IMR-90 (cell line): Measurements from ENCODE around the gene NOS3. TPM values are rescaled to one million over a fixed set of nuclear protein-coding genes. Genes with fewer than 3 reads are reported as not detected.

Source experiments
- ATAC-seq: fragments of 200-7000 bp; cut with Tn5 transposase; 2 replicates; pipeline ENCODE4 v1.9.1; 2020; ENCODE audit warnings: low read depth, mild to moderate bottlenecking, moderate library complexity
- BruUV-seq: library from RNA; stranded (reverse); fragments of 400-500 nt; replicated peaks from 2 replicates; lab custom pipeline; 2021; lab: Mats Ljungman, UMichigan
- CTCF ChIA-PET: fragments of 300-600 bp; formaldehyde crosslinking; extraction: SDS; loops from one replicate; lab custom pipeline; 2021; ENCODE audit warnings: antibody characterized with exemption; lab: Yijun Ruan, JAX
- POLR2A ChIA-PET: fragments of 300-600 bp; sonication (Branson Sonifier 250); formaldehyde crosslinking; loops from one replicate; lab custom pipeline; 2022; ENCODE audit warnings: antibody characterized with exemption; ENCODE audit not compliant: unreplicated experiment; lab: Charles Lee
- DNase-seq: peaks from one replicate; pipeline ENCODE4 v3.0.0; 2013
- H2AFZ ChIP-seq: replicated peaks from 2 replicates; pipeline ENCODE3; 2013; ENCODE audit warnings: low read length, mild to moderate bottlenecking; ENCODE audit not compliant: poor library complexity
- H2AK5ac ChIP-seq: 2 replicates; pipeline ENCODE4 v1.6.1; 2013; ENCODE audit warnings: low read depth, low read length, inconsistent platforms
- H2AK9ac ChIP-seq: replicated peaks from 2 replicates; pipeline ENCODE3; 2013; ENCODE audit warnings: mild to moderate bottlenecking, low read depth, low read length, moderate library complexity; ENCODE audit not compliant: poor library complexity
- H2BK120ac ChIP-seq: 2 replicates; pipeline ENCODE4 v1.6.1; 2013; ENCODE audit warnings: low read depth, low read length, inconsistent platforms
- H2BK15ac ChIP-seq: 3 replicates; pipeline ENCODE4 v1.6.1; 2013; ENCODE audit warnings: low read depth, low read length, inconsistent platforms
- H2BK20ac ChIP-seq: 2 replicates; pipeline ENCODE4 v1.6.1; 2013; ENCODE audit warnings: low read depth, mild to moderate bottlenecking, inconsistent platforms, low read length, moderate library complexity
- H2BK5ac ChIP-seq: 2 replicates; pipeline ENCODE4 v1.6.1; 2013; ENCODE audit warnings: mild to moderate bottlenecking, low read depth, low read length, inconsistent platforms; ENCODE audit not compliant: poor library complexity, severe bottlenecking
- H3K14ac ChIP-seq: replicated peaks from 2 replicates; pipeline ENCODE4 v1.6.1; 2013; ENCODE audit warnings: low read depth, low read length, inconsistent platforms
- H3K18ac ChIP-seq: 2 replicates; pipeline ENCODE4 v1.6.1; 2013; ENCODE audit warnings: low read depth, low read length, control low read depth
- H3K23ac ChIP-seq: 2 replicates; pipeline ENCODE4 v1.6.1; 2013; ENCODE audit warnings: low read depth, low read length, inconsistent platforms
- H3K27ac ChIP-seq: 2 replicates; pipeline ENCODE4 v1.5.1; 2013; ENCODE audit warnings: mild to moderate bottlenecking, control low read depth, low read length; ENCODE audit not compliant: insufficient read depth
- H3K27me3 ChIP-seq: 2 replicates; pipeline ENCODE4 v1.6.1; 2013; ENCODE audit warnings: low read length; ENCODE audit not compliant: control insufficient read depth, insufficient read depth
- H3K36me3 ChIP-seq: 2 replicates; pipeline ENCODE4 v1.6.1; 2013; ENCODE audit warnings: low read length, mixed read lengths; ENCODE audit not compliant: control insufficient read depth, insufficient read depth
- H3K4ac ChIP-seq: 2 replicates; pipeline ENCODE4 v1.6.1; 2013; ENCODE audit warnings: low read depth, low read length, inconsistent platforms
- H3K4me1 ChIP-seq: 2 replicates; pipeline ENCODE4 v1.6.1; 2013; ENCODE audit warnings: low read length, mixed read lengths; ENCODE audit not compliant: control insufficient read depth, insufficient read depth
- H3K4me2 ChIP-seq: 2 replicates; pipeline ENCODE4 v1.6.1; 2013; ENCODE audit warnings: low read depth, mild to moderate bottlenecking, control low read depth, low read length, moderate library complexity
- H3K4me3 ChIP-seq: 2 replicates; pipeline ENCODE4 v1.5.1; 2013; ENCODE audit warnings: low read depth, mild to moderate bottlenecking, control low read depth, low read length, moderate library complexity; ENCODE audit not compliant: insufficient read depth
- H3K56ac ChIP-seq: 2 replicates; pipeline ENCODE4 v1.6.1; 2013; ENCODE audit warnings: low read length, inconsistent platforms; ENCODE audit not compliant: insufficient read depth; ENCODE audit errors: extremely low read depth
- H3K79me1 ChIP-seq, 2 experiments: 2 replicates each; pipeline ENCODE4 v1.6.1; 2013; ENCODE audit warnings: low read length in 2 of 2, inconsistent platforms in 1 of 2, low read depth in 1 of 2
- H3K9ac ChIP-seq: 2 replicates; pipeline ENCODE4 v1.6.1; 2013; ENCODE audit warnings: low read depth, low read length, control low read depth
- H3K9me1 ChIP-seq: 2 replicates; pipeline ENCODE4 v1.6.1; 2013; ENCODE audit warnings: low read length, inconsistent platforms; ENCODE audit not compliant: insufficient read depth
- H3K9me3 ChIP-seq: 2 replicates; pipeline ENCODE4 v1.6.1; 2013; ENCODE audit warnings: low read length; ENCODE audit not compliant: control insufficient read depth, insufficient read depth
- H4K20me1 ChIP-seq: 2 replicates; pipeline ENCODE4 v1.6.1; 2013; ENCODE audit warnings: low read length, inconsistent platforms; ENCODE audit not compliant: insufficient read depth
- H4K5ac ChIP-seq: 2 replicates; pipeline ENCODE4 v1.6.1; 2013; ENCODE audit warnings: mild to moderate bottlenecking, low read depth, low read length, control low read depth
- H4K8ac ChIP-seq, 2 experiments: 2 replicates each; pipeline ENCODE4 v1.6.1; 2013; ENCODE audit warnings: low read depth in 2 of 2, low read length in 2 of 2, control low read depth in 1 of 2, inconsistent platforms in 1 of 2
- H4K91ac ChIP-seq: 2 replicates; pipeline ENCODE4 v1.6.1; 2013; ENCODE audit warnings: low read depth, low read length, inconsistent platforms; ENCODE audit not compliant: insufficient read depth
- SMC3 ChIP-seq: fragments of 150-350 bp; IDR thresholded peaks from 2 replicates; pipeline ENCODE4 v1.6.1; 2016; ENCODE audit warnings: low read depth, mild to moderate bottlenecking, antibody characterized with exemption, low read length, moderate library complexity
- WGBS, 2 experiments: methylation state at CpG; one replicate each; pipeline versions ENCODE4 v1.1.5 to v1.1.7; 2013; ENCODE audit warnings: missing lambda C conversion rate in 2 of 2; ENCODE audit not compliant: insufficient read length in 1 of 2; ENCODE audit errors: extremely low coverage in 2 of 2; 5-methylcytosine and 5-hydroxymethylcytosine counted together
- dilution Hi-C: fragments of 300-500 bp; cut with HindIII; formaldehyde crosslinking; loops from one replicate; pipeline ENCODE4 v1.14.3; 2018; ENCODE audit warnings: low sequenced_read_pairs; ENCODE audit not compliant: unreplicated experiment
- in situ Hi-C: fragments of 300-500 bp; cut with MboI; formaldehyde crosslinking; loops from 3 replicates; pipeline ENCODE4 v1.14.3; 2019; ENCODE audit warnings: low sequenced_read_pairs, inconsistent platforms, mixed read lengths
- intact Hi-C: fragments of 100-400 bp; cut with micrococcal nuclease; formaldehyde crosslinking; loops from 2 replicates; pipeline ENCODE4 v1.10.0; 2022
- polyA plus RNA-seq, 3 experiments: library from polyadenylated mRNA; depleted of rRNA; stranded (reverse); fragments of >200 nt; gene quantifications; 2 replicates each; pipeline ENCODE4 v1.2.3, GENCODE V29; 2012; ENCODE audit warnings: low replicate concordance in 1 of 3
- total RNA-seq: library from RNA; depleted of rRNA; stranded (reverse); fragments of >200 nt; gene quantifications from 2 replicates; pipeline ENCODE4 v1.2.3, GENCODE V29; 2012

Gene NOS3
- total and polyA plus RNA-seq, 2 of the 4 experiments (the other 2 are of a cell fraction): 0.72 to 2.0 TPM

DNA sequence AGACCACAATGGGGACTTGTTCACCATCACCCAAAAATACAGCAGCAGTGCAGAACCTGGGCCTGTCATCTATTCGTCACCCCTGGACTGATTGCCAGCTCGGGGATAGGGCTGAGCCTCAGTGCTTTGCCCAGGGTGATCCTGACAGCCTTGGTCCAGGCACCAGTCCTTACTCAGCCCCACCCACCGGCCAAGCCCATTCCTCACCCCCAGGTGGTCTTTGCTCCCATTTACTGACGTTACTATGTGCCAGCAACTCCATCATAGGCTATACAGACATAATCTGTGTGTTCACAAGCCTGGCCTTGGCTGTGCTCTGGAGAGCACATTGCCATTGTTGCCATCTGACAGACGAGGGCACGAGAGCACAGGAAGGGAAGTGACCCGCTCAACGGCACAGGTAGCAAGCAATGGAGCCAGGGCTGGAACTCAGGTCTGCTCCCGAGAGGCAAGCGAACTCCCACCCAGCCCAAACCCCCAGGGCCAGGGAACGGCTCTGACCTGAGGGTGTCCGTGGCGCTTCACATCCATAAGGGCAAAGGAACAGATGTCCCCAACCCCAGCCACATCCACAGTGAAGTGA is 26.6 kb downstream of the NOS3 start:
- H4K91ac ChIP-seq: no peak overlapping the region; the same call in 1 of the 2 replicates
- BruUV-seq: no TSS peak
- H2AK5ac ChIP-seq: no peak overlapping the region
- H3K9ac ChIP-seq: no peak overlapping the region
- in situ Hi-C loops: no loop called here
- no peaks in the 10 kb centered on the region for H3K9me3 ChIP-seq
- no peak overlapping the region for H2BK15ac ChIP-seq
- no peaks in the 10 kb centered on the region for H3K36me3 ChIP-seq
- dilution Hi-C loops: no loop called here
- no peaks in the 10 kb centered on the region for H4K20me1 ChIP-seq
- no peak overlapping the region for H4K8ac ChIP-seq
- H3K4me3 ChIP-seq: no peak overlapping the region
- peak overlapping the region; percentile 84 for H2AFZ ChIP-seq
- no peak overlapping the region for H2BK120ac ChIP-seq
- no peak overlapping the region for H2BK20ac ChIP-seq
- no peak for TF ChIP-seq SMC3
- H3K4ac ChIP-seq: no peak overlapping the region
- H3K79me1 ChIP-seq: no peaks in the 10 kb centered on the region
- H3K4me2 ChIP-seq: no peak overlapping the region; the same call in 1 of the 2 replicates
- no peak overlapping the region for H4K5ac ChIP-seq
- H2BK5ac ChIP-seq: no peak overlapping the region
- no peak overlapping the region for H3K27ac ChIP-seq
- H3K14ac ChIP-seq: no peak overlapping the region
- DNase-seq (no peak), ATAC-seq (no peak)
- H3K18ac ChIP-seq: no peak overlapping the region
- CTCF ChIA-PET: no interaction called here
- H2AK9ac ChIP-seq: peak overlapping the region; percentile 39
- H3K27me3 ChIP-seq: peaks cover 55% of the 10 kb centered on the region
- H3K9me1 ChIP-seq: no peaks in the 10 kb centered on the region
- 65% methylated on average over 4 of the region's 13 CpGs; no CpG with 5 or more reads in 1 of the 2 experiments for WGBS, 2 experiments
- POLR2A ChIA-PET: no interaction called here
- no peak overlapping the region for H3K56ac ChIP-seq
- peaks cover 4% of the 10 kb centered on the region; the same call in 1 of the 2 replicates for H3K4me1 ChIP-seq
- H3K23ac ChIP-seq: no peak overlapping the region
- intact Hi-C loops: no loop called here
